Body of pancreas (tissue), 4 donors: ENCODE results near the gene PGP. TPM values are rescaled to one million over a fixed set of nuclear protein-coding genes. Genes with fewer than 3 reads are reported as not detected.
A peak's percentile ranks its signal among the peaks of the same experiment; 100 is the strongest.

Experiments
- ATAC-seq: fragments of 150-250 bp; one replicate; pipeline ENCODE4 v1.9.1; 2016
- DNase-seq, 4 donors: peaks; one replicate each; pipeline ENCODE4 v3.0.0-alpha.2; 2019
- H3K27ac ChIP-seq, 4 donors: fragments of 200-600 bp; sonication (generic); 1 replicate in 3 of 4; 2 replicates in 1 of 4; pipeline versions ENCODE4 v1.5.1 to v1.6.1; 2016 to 2019; ENCODE audit warnings: mild to moderate bottlenecking in 1 of 4, mixed read lengths in 1 of 4, moderate library complexity in 1 of 4
- H3K27me3 ChIP-seq, 2 donors: fragments of 200-600 bp; sonication (generic); one replicate each; pipeline ENCODE4 v1.6.0; 2016; ENCODE audit warnings: mild to moderate bottlenecking in 1 of 2
- H3K36me3 ChIP-seq, 2 donors: fragments of 200-600 bp; sonication (generic); replicated peaks in 1 of 2; 2 replicates each; pipeline ENCODE4 v1.5.1; 2016; ENCODE audit warnings: low read depth in 2 of 2; ENCODE audit not compliant: insufficient read depth in 1 of 2
- H3K4me1 ChIP-seq: fragments of 200-600 bp; sonication (generic); one replicate; pipeline ENCODE4 v1.6.0; 2016
- H3K4me3 ChIP-seq, 2 donors: fragments of 200-600 bp; sonication (generic); 1 replicate in 1 of 2; 2 replicates in 1 of 2; pipeline ENCODE4 v1.5.1; 2016 to 2019
- H3K9me3 ChIP-seq, 3 donors: fragments of 200-600 bp; sonication (generic); 1 replicate in 2 of 3; 2 replicates in 1 of 3; pipeline ENCODE4 v1.5.1; 2016
- CTCF ChIP-seq, 7 experiments: fragments of 450-650 bp in 4 of 7; fragments of 200-600 bp in 3 of 7; sonication (generic) in 3 of 7; IDR thresholded peaks; one replicate each; pipeline ENCODE4 v1.5.1; 2016 to 2019; ENCODE audit warnings: antibody characterized with exemption in 7 of 7
- POLR2A ChIP-seq, 3 donors: fragments of 450-650 bp; IDR thresholded peaks; one replicate each; pipeline ENCODE4 v1.6.1; 2016; ENCODE audit warnings: antibody characterized with exemption in 3 of 3, mild to moderate bottlenecking in 2 of 3
- WGBS, 2 donors: methylation state at CpG; one replicate each; pipeline ENCODE4 v1.1.5; 2017; 5-methylcytosine and 5-hydroxymethylcytosine counted together
- intact Hi-C: fragments of 100-400 bp; cut with DNase I; formaldehyde crosslinking; loops from one replicate; pipeline ENCODE4 v1.15.1; 2023
- total RNA-seq, 2 donors: library from RNA; depleted of rRNA; stranded (reverse); fragments of >200 nt; gene quantifications; one replicate each; pipeline ENCODE4 v1.1.0, GENCODE V29; 2016

PGP gene
- total RNA-seq, 2 donors from 2014 or later: 7.8 to 15.8 TPM

DNA sequence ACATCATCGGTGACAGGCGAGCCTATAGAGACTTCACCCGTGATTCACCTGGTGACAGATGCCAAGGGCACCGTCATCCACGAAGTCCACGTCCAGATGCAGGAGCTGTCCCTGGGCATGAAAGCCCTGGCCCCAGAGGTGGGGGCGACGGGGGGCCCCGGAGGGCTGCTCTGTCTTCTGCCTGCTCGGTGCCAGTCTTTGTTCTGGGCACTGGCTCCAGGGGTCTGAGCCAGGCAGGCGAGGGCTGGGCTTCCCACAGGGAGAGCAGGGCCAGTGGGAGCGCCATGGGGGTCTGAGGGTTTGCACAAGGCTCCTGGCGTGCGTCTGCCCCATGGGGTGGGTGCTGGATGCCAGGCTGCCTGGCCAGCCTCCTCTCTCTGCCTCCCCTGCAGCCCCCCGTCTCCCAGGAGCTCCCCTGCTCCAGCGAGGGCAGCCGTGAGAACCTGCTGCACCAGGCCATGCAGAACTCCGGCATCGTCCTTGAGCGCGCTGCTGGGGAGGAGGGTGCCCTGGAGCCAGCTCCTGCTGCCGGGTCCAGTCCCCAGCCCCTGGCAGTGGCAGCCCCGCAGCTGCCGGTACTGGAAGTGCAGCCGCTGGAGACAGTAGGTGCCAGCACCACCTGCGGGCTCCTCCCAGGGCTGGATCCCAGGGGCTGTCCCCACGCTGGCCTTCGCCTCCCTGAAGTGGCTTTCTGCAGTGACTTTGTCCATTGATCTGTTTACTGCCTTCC lies 18.6 kb upstream of the PGP start:
- H3K27me3 ChIP-seq: peaks cover 0 to 5% of the 10 kb centered on the region in 2 donors
- no peak overlapping the region for H3K27ac ChIP-seq
- TF ChIP-seq CTCF (IDR thresholded peaks at IDR 0.05): no peak
- TF ChIP-seq POLR2A (IDR thresholded peaks at IDR 0.05): no peak
- DNase-seq: no peak
- no peaks in the 10 kb centered on the region for H3K9me3 ChIP-seq
- 92% methylated on average over 23 of the region's 28 CpGs; no CpG with 5 or more reads in 1 of the 2 donors for WGBS, 2 donors
- H3K4me1 ChIP-seq: peaks cover 23% of the 10 kb centered on the region
- ATAC-seq: no peak
- intact Hi-C loops: no loop called here
- H3K4me3 ChIP-seq: no peak overlapping the region
- H3K36me3 ChIP-seq: peaks cover 17 to 32% of the 10 kb centered on the region in 2 donors

DNA sequence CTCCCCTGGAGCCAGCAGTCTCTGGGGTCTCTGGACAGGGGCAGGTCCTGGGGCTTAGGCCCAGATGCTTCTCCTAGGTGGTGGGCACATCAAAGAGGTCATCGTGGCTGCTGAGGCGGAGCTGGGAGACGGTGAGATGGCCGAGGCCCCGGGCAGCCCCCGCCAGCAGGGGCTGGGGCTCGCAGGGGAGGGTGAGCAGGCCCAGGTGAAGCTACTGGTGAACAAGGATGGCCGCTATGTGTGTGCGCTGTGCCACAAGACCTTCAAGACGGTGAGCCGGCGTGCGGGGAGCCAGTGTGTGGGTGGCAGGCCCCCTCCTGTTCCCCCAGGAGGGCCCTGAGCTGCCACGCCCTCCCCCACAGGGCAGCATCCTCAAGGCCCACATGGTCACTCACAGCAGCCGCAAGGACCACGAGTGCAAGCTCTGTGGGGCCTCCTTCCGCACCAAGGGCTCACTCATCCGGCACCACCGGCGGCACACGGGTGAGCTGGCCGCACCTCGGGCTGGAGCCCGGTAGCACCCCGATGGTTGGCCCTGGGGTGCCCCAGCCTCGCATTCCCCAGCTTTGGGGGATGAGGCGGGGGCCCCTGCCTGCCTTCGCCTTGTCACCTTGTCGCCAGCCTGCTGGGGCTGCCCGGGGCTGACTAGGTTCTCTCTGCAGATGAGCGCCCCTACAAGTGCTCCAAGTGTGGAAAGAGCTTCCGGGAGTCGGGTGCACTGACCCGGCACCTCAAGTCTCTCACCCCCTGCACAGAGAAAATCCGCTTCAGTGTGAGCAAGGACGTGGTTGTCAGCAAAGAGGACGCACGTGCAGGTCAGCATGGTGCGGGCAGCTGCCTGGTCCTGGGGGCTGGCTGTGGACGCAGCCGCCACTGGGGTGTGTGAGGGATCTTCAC lies 17.7 kb upstream of the PGP start:
- intact Hi-C loops: no loop called here
- Histone ChIP-seq H3K4me3 (no peak overlapping the region), H3K36me3 (peaks cover 17 to 32% of the 10 kb centered on the region in 2 donors), H3K27ac (no peak overlapping the region), H3K4me1 (peaks cover 16% of the 10 kb centered on the region), H3K9me3 (no peaks in the 10 kb centered on the region), H3K27me3 (peaks cover 0 to 5% of the 10 kb centered on the region in 2 donors)
- DNase-seq (no peak), ATAC-seq (no peak)
- TF ChIP-seq CTCF (IDR thresholded peaks at IDR 0.05): no peak
- TF ChIP-seq POLR2A (IDR thresholded peaks at IDR 0.05): no peak
- WGBS, 2 donors: 84 to 87% methylated on average over 12 to 38 of the region's 41 CpGs

DNA sequence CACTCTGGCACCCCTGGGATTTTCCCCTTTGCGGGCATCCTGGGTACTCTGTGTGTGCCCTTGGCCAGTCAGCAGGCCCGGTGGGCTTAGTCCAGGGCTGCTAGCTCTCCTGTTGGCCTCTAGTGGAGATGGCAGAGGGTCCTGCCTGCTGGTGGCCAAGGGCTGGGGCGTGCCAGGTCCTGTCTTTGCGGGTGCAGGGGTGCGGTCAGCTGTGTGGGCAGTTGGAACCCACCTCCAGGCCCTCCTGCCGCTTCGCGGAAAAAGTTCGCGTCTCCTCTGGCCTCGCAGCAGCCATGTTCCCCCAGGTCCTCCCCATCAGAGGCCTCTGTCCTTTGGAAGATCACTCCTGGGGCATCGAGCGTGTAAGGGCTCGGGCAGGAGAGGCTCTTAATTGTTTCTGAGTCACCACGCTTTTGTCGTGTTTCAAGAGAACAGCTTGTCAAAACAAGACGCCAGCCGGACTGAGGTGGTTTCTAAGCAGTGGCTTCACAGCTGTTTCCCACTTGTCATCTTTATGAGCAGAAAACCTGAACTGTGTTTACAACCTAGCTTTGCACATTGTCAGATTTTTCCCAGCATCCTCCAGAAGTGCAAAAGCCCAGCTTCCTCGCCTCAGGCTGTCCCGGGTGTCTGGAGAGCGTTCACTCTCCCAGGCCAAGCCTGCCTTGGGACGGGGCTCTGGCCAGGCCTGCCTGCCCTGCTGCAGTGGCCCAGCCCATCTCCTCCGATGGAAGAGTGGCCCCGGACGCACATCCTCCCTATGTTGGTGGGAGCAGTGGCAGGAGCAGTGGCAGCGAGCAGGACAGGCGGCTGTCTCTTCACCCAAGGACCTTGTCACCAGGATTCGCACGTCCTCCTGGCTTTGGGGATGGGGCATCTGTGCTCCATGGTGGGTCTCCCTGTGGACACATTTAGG lies 16.6 kb upstream of the PGP start:
- Histone ChIP-seq H3K27me3 (no peaks in the 10 kb centered on the region), H3K27ac (peak overlapping the region in 1 of 4 donors; percentile 36), H3K36me3 (peaks cover 17 to 32% of the 10 kb centered on the region in 2 donors), H3K4me1 (peaks cover 13% of the 10 kb centered on the region), H3K4me3 (no peak overlapping the region), H3K9me3 (no peaks in the 10 kb centered on the region)
- WGBS, 2 donors: 91 to 93% methylated on average over 9 to 28 of the region's 29 CpGs
- TF ChIP-seq CTCF (IDR thresholded peaks at IDR 0.05) (no peak), POLR2A (IDR thresholded peaks at IDR 0.05) (no peak)
- no peak for ATAC-seq
- intact Hi-C loops: no loop called here
- peak in 1 of 4 donors; percentile 14 for DNase-seq

DNA sequence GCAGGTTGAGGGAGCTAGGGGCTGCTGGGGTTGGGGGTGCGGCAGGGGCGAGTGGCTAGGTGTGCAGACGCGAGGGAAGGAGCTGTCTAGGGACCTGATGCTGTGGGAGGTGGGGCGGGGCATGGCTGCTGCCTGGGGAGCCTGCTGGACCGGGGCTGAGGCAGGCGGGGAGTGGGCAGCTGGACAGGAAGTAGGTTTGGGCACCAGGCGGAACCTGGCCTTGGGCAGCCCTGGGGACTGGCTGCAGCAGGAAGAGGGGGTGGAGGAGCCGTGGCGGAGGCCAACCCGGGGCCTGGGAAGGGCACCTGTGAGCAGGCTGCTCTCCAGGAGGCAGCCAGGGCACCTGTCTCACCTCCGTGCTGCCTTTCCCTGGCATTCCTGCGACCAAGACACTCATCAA lies 15.7 kb upstream of the PGP start:
- DNase-seq: peak in 1 of 4 donors; percentile 44
- H3K9me3 ChIP-seq: no peaks in the 10 kb centered on the region
- H3K27me3 ChIP-seq: no peaks in the 10 kb centered on the region
- no peak overlapping the region for H3K4me3 ChIP-seq
- peaks cover 17% of the 10 kb centered on the region for H3K4me1 ChIP-seq
- TF ChIP-seq POLR2A (IDR thresholded peaks at IDR 0.05): no peak
- TF ChIP-seq CTCF (IDR thresholded peaks at IDR 0.05): no peak
- H3K27ac ChIP-seq: peak overlapping the region in 1 of 4 donors; percentile 36
- intact Hi-C loops: no loop called here
- WGBS, 2 donors: 80 to 90% methylated on average over 12 to 13 of the region's 13 CpGs
- peaks cover 17 to 32% of the 10 kb centered on the region in 2 donors for H3K36me3 ChIP-seq
- ATAC-seq: no peak
